Epithelial cell of umbilical artery (primary cell): Measurements from ENCODE around the gene CASR. TPM values are rescaled to one million over a fixed set of nuclear protein-coding genes. Genes with fewer than 3 reads are reported as not detected.

ENCODE experiments used
- total RNA-seq: library from RNA; depleted of rRNA; stranded (reverse); fragments of >200 nt; gene quantifications from 2 replicates; pipeline ENCODE4 v1.2.3, GENCODE V29; 2014

CASR gene
- not detected in 2 replicates for total RNA-seq

GRCh38 chr3:122183521-122183892 lies at the start of gene CASR:
CASR (plus strand) TSS chr3:122183668; CDS start chr3:122254190, 70,522 bp downstream.

GRCh38 chr3:122324871-122325323 lies 141.4 kb downstream of the CASR start, which contains the start of gene CSTA:
CSTA (plus strand) TSS chr3:122325248; CDS start chr3:122325293, 45 bp downstream.

Other genes with a start within 250 kb of the CASR start
- not detected in 2 replicates for gene ILDR1, start 161.4 kb upstream of the CASR start, total RNA-seq
- gene CD86, start 128.3 kb upstream of the CASR start, total RNA-seq, result not detected in 2 replicates
- gene CSTA, start 141.6 kb downstream of the CASR start, total RNA-seq, result not detected in 2 replicates
- gene MIX23, start 199.6 kb downstream of the CASR start, total RNA-seq, result 45.1 and 72.3 TPM in 2 replicates
- 8.4 and 21.4 TPM in 2 replicates for gene FAM162A, start 200.5 kb downstream of the CASR start, total RNA-seq
- gene WDR5B, start 232.4 kb downstream of the CASR start, total RNA-seq, result 3.2 and 4.9 TPM in 2 replicates